Upper lobe of right lung (tissue), 1 donor: ENCODE results near the gene PERM1. TPM values are rescaled to one million over a fixed set of nuclear protein-coding genes. Genes with fewer than 3 reads are reported as not detected.
"Not testable (repeated sequence)": the region's sequence is repeated elsewhere in the genome, so short reads cannot be mapped to it uniquely, and the experiment has no call there.

ENCODE experiments used
- ATAC-seq: fragments of 200-7000 bp; cut with Tn5 transposase; one replicate; pipeline ENCODE4 v1.9.1; 2020; ENCODE audit warnings: mild to moderate bottlenecking, moderate library complexity
- DNase-seq: peaks from one replicate; pipeline ENCODE4 v3.0.0-alpha.2; 2020
- H3K27ac ChIP-seq: fragments of 200-600 bp; one replicate; pipeline ENCODE4 v1.8.0; 2022
- H3K27me3 ChIP-seq: fragments of 200-600 bp; one replicate; pipeline ENCODE4 v1.8.0; 2022; ENCODE audit warnings: mild to moderate bottlenecking
- H3K36me3 ChIP-seq: fragments of 200-600 bp; one replicate; pipeline ENCODE4 v1.8.0; 2022
- H3K4me1 ChIP-seq: fragments of 200-600 bp; one replicate; pipeline ENCODE4 v1.8.0; 2022
- H3K4me3 ChIP-seq: fragments of 200-600 bp; one replicate; pipeline ENCODE4 v1.8.0; 2022; ENCODE audit warnings: mild to moderate bottlenecking
- H3K9me3 ChIP-seq: fragments of 200-600 bp; one replicate; pipeline ENCODE4 v1.8.0; 2022
- intact Hi-C: fragments of 100-400 bp; cut with DNase I; formaldehyde crosslinking; loops from one replicate; pipeline ENCODE4 v1.11.0; 2022
- long read RNA-seq: library from polyadenylated mRNA; unstranded; transcript quantifications from one replicate; pipeline ENCODE4 v2.0.0, GENCODE V29; 2021
- total RNA-seq: library from RNA; stranded (reverse); fragmentation: NEBNext Ultra II Directional; extraction: Animal tissue kit (Norgen Biotek cat#: 25700); gene quantifications from one replicate; pipeline ENCODE4 v1.2.1, GENCODE V29; 2021
- TF ChIP-seq, protein P1 (sequence below): fragments of 200-600 bp; IDR thresholded peaks from one replicate; pipeline ENCODE4 v1.8.0; 2022; ENCODE audit warnings: antibody characterized with exemption
- donor health status: DM: no; HTN: yes; CAD: no; lungs with severe emphysema.

Gene PERM1, protein sequence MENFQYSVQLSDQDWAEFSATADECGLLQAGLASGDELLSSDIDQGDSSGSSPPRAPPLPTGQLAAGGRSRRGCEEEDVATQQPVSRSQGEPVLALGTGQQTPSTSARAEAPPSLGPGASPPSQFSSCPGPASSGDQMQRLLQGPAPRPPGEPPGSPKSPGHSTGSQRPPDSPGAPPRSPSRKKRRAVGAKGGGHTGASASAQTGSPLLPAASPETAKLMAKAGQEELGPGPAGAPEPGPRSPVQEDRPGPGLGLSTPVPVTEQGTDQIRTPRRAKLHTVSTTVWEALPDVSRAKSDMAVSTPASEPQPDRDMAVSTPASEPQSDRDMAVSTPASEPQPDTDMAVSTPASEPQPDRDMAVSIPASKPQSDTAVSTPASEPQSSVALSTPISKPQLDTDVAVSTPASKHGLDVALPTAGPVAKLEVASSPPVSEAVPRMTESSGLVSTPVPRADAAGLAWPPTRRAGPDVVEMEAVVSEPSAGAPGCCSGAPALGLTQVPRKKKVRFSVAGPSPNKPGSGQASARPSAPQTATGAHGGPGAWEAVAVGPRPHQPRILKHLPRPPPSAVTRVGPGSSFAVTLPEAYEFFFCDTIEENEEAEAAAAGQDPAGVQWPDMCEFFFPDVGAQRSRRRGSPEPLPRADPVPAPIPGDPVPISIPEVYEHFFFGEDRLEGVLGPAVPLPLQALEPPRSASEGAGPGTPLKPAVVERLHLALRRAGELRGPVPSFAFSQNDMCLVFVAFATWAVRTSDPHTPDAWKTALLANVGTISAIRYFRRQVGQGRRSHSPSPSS
- total RNA-seq = 0.35 TPM
- long read RNA-seq = 0 reads

DNA sequence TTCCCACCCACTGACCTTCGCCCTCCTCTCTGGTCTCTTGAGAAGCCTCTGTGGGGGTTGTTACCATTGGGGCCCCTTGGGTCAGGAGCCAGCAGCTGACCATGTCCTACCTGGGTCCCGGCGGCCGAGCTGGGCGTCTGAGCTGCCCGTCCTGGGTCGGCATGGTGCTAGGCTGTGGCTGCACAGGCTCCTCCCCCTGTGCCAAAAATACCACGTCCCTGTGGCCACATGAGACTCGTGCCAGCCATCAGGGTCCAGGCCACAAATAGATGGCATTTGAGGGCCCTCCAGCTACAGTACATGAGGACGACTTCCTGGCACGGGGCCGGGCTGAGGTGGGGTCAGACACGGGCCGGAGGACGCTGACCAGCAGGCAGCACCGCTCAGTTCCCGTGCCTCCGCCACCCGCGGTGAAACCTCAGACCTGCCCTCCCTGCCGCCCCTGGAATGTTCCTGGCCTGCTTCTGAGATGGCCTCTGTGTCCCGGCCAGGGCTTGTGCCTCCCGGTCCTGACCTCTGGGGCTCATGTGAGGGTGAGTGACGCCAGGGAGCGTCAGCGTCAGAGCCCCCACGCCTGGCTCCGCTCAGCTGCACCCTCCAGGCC, at the start of gene PERM1:
Gene PERM1, minus strand, starts transcription at position 139 of the 604 bp plus-strand sequence. CDS start 1,064 bp downstream, outside the sequence.
- Histone ChIP-seq H3K4me1 (no peaks in the 10 kb centered on the region), H3K27me3 (peaks cover 15% of the 10 kb centered on the region), H3K4me3 (no peak within 1 kb of the TSS), H3K9me3 (no peaks in the 10 kb centered on the region), H3K36me3 (no peaks in the 10 kb centered on the region), H3K27ac (no peak within 1 kb of the TSS)
- ATAC-seq = no peak
- intact Hi-C loops = loop anchor here (10.0 kb wide), 1 partner anchor 83 kb away; no protein-coding TSS in a partner anchor
- no peak for DNase-seq
- TF ChIP-seq, protein P1, sequence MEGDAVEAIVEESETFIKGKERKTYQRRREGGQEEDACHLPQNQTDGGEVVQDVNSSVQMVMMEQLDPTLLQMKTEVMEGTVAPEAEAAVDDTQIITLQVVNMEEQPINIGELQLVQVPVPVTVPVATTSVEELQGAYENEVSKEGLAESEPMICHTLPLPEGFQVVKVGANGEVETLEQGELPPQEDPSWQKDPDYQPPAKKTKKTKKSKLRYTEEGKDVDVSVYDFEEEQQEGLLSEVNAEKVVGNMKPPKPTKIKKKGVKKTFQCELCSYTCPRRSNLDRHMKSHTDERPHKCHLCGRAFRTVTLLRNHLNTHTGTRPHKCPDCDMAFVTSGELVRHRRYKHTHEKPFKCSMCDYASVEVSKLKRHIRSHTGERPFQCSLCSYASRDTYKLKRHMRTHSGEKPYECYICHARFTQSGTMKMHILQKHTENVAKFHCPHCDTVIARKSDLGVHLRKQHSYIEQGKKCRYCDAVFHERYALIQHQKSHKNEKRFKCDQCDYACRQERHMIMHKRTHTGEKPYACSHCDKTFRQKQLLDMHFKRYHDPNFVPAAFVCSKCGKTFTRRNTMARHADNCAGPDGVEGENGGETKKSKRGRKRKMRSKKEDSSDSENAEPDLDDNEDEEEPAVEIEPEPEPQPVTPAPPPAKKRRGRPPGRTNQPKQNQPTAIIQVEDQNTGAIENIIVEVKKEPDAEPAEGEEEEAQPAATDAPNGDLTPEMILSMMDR = no peak

DNA sequence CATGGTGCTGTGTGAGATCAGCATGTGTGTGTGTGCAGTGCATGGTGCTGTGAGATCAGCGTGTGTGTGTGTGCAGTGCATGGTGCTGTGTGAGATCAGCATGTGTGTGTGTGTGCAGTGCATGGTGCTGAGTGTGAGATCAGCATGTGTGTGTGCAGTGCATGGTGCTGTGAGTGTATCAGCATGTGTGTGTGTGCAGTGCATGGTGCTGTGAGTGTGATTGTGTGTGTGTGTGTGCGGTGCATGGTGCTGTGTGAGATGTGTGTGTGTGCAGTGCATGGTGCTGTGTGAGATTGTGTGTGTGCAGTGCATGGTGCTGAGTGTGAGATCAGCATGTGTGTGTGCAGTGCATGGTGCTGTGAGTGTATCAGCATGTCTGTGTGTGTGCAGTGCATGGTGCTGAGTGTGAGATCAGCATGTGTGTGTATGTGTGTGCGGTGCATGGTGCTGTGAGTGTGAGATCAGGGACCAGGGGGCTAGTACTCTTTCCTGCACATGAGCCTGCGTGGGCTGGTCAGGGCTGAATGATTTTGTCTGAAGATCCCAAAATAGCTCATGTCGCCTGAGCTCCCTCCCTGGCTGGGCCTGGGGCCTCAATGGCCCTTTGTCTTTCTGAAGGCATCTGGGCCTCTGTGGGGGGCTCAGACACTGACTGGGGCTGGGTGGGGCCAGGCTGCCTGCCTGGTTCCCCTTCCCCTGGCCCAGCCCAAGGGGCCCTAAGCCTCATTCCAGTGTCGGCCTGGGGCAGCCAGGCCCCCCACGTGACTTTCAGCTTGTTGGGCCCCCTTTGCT, 49.2 kb upstream of the PERM1 start:
- intact Hi-C loops, H3K9me3 ChIP-seq, H3K36me3 ChIP-seq, ATAC-seq, H3K27ac ChIP-seq, DNase-seq, H3K4me1 ChIP-seq, H3K27me3 ChIP-seq, H3K4me3 ChIP-seq: not testable (repeated sequence)

DNA sequence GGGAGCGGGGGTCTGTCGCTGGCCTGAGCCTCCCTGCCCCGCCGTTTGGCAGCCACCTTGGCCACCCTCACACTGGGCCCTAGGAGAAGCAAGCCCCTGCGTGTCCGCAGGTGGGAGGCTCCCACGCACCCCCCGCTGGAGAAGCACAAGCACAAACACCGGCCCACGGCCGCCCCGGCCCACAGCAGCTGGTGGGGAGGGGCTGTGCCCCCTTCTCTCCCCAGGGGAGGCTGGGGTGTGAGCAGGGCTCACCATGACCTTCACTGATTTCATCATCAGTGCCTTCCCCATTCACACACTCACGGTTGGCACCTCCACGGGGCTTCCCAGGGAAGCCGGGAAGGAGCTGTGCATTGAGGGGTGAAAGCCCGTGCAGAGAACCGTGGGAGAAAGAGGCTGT, 45.9 kb upstream of the PERM1 start:
- Histone ChIP-seq H3K4me3 (no peak overlapping the region), H3K36me3 (no peaks in the 10 kb centered on the region), H3K27me3 (peaks cover 4% of the 10 kb centered on the region), H3K4me1 (peaks cover 17% of the 10 kb centered on the region), H3K27ac (no peak overlapping the region), H3K9me3 (no peaks in the 10 kb centered on the region)
- TF ChIP-seq, protein P1 = no peak
- intact Hi-C loops = no loop called here
- no peak for ATAC-seq
- no peak for DNase-seq

DNA sequence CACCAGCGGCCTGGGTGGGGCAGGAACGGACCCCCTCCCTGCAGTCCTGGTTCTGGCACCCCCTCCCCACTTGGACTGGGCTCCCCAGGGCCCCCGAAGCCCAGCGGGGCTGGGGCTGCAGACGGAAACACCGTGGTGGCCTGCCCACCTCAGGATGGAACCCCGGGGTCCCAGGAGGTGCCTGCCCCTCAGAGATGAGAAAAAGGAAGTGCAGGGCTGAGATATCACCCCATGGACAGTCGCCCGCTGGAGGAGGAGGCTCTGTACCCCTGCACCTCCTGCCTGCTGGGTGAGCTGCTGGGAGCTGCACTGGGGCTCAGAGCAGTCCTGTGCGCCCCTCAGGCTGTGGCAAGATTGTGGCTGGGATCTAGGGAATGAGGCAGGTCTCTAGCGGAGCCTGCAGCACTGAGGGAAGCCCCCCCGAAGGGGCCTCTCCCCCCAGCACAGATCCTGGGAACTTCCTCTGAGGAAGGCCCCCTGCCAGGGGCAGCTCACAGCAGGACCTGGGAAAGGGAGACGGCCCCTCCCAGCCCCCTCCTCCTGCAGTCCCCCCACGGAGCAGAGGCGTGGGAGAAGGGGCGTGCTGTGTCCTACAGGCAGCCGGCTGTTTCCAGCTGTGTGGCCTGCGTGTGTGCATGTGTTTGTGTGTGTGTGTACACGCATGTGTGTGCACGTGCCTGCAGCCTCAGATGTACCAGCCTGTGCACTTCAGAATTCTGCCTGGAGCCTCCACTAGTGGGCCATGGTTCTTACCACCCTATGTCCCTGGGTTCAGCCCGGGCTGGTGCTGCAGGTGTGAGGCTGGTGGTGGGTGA, 44.9 kb upstream of the PERM1 start:
- DNase-seq = no peak
- intact Hi-C loops = no loop called here
- Histone ChIP-seq H3K27ac (no peak overlapping the region), H3K4me3 (no peak overlapping the region), H3K27me3 (no peaks in the 10 kb centered on the region), H3K36me3 (no peaks in the 10 kb centered on the region), H3K4me1 (peaks cover 15% of the 10 kb centered on the region), H3K9me3 (no peaks in the 10 kb centered on the region)
- TF ChIP-seq, protein P1 = no peak
- no peak for ATAC-seq

DNA sequence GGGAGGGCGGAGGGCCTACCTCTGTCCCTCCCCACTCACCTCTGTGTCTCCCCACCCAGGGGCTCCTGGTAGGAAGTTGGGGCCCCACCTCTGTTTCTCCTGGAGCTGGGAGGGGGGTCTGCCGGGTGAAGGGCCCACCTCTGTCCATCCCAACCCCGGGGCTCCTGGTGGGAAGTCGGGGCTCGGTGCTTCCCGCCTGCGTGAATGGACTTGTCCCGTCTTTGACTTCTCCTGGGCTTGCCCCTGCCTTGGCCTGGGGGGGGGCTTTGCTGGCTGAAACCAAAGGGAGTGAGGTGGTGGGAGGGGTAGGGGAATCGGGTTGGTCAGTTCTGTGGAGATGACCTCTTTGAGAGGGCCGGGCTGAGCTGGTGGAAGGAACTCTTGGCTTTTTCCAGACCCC, 43.8 kb upstream of the PERM1 start:
- Histone ChIP-seq H3K4me1 (peaks cover 26% of the 10 kb centered on the region), H3K9me3 (no peaks in the 10 kb centered on the region), H3K27me3 (no peaks in the 10 kb centered on the region), H3K36me3 (no peaks in the 10 kb centered on the region), H3K4me3 (no peak overlapping the region), H3K27ac (no peak overlapping the region)
- no peak for ATAC-seq
- DNase-seq = no peak
- TF ChIP-seq, protein P1 = no peak
- intact Hi-C loops = no loop called here
